B cell (primary cell): ENCODE data around the gene FJX1. TPM values are rescaled to one million over a fixed set of nuclear protein-coding genes. Genes with fewer than 3 reads are reported as not detected.

Experiments
- ATAC-seq: fragments of 200-7000 bp; cut with Tn5 transposase; one replicate; pipeline ENCODE4 v1.10.0; 2021; ENCODE audit warnings: low read depth, mild to moderate bottlenecking, moderate number of reproducible peaks, moderate library complexity
- CTCF ChIA-PET: fragments of 350-600 bp; sonication (Branson Sonifier 250); formaldehyde crosslinking; loops from one replicate; lab custom pipeline; 2021; ENCODE audit warnings: antibody characterized with exemption, inconsistent platforms; lab: Charles Lee
- POLR2A ChIA-PET: fragments of 350-600 bp; sonication (Branson Sonifier 250); formaldehyde crosslinking; loops from one replicate; lab custom pipeline; 2021; ENCODE audit warnings: antibody characterized with exemption; lab: Charles Lee
- DNase-seq: peaks from one replicate; pipeline ENCODE4 v3.0.0; 2013
- H2AFZ ChIP-seq: 2 replicates; pipeline ENCODE4 v1.6.1; 2012; ENCODE audit warnings: mild to moderate bottlenecking, low read depth, low read length; ENCODE audit not compliant: insufficient read depth, poor library complexity, severe bottlenecking
- H3K27ac ChIP-seq, 2 donors: 1 replicate in 1 of 2; 2 replicates in 1 of 2; pipeline ENCODE4 v1.5.1; 2012 to 2013; ENCODE audit warnings: low read length in 2 of 2, mild to moderate bottlenecking in 2 of 2, moderate library complexity in 1 of 2
- H3K27me3 ChIP-seq, 4 experiments: fragments of 200-600 bp in 1 of 4; sonication (generic) in 1 of 4; replicated peaks in 1 of 4; 1 replicate in 2 of 4; 2 replicates in 2 of 4; pipeline versions ENCODE4 v1.6.1 to v1.7.0; 2013 to 2016; ENCODE audit warnings: low read length in 3 of 4, mild to moderate bottlenecking in 2 of 4, mixed read lengths in 1 of 4, moderate library complexity in 1 of 4; ENCODE audit not compliant: insufficient read depth in 4 of 4, control insufficient read depth in 3 of 4; ENCODE audit errors: control extremely low read depth in 1 of 4
- H3K36me3 ChIP-seq, 2 experiments: replicated peaks in 1 of 2; 1 replicate in 1 of 2; 2 replicates in 1 of 2; pipeline versions ENCODE4 v1.6.1 to v1.7.1; 2013; ENCODE audit warnings: low read length in 1 of 2; ENCODE audit not compliant: insufficient read depth in 2 of 2, control insufficient read depth in 1 of 2; ENCODE audit errors: control extremely low read depth in 1 of 2, extremely low read depth in 1 of 2
- H3K4me1 ChIP-seq, 2 donors: fragments of 200-600 bp in 1 of 2; sonication (generic) in 1 of 2; 1 replicate in 1 of 2; 2 replicates in 1 of 2; pipeline versions ENCODE4 v1.5.1 to v1.6.1; 2013 to 2017; ENCODE audit warnings: low read length in 2 of 2; ENCODE audit not compliant: control insufficient read depth in 2 of 2, insufficient read depth in 2 of 2
- H3K4me2 ChIP-seq: replicated peaks from 2 replicates; pipeline ENCODE3; 2012; ENCODE audit warnings: mild to moderate bottlenecking, low read depth, low read length; ENCODE audit not compliant: poor library complexity, severe bottlenecking
- H3K4me3 ChIP-seq, 5 experiments: fragments of 200-600 bp in 1 of 5; sonication (generic) in 1 of 5; 1 replicate in 3 of 5; 2 replicates in 2 of 5; pipeline versions ENCODE4 v1.5.1 to v1.7.0; 2011 to 2016; ENCODE audit warnings: low read length in 4 of 5, mild to moderate bottlenecking in 4 of 5, low read depth in 2 of 5, control low read depth in 1 of 5, moderate library complexity in 1 of 5; ENCODE audit not compliant: insufficient read depth in 1 of 5; ENCODE audit errors: control extremely low read depth in 1 of 5, extremely low read depth in 1 of 5
- H3K79me2 ChIP-seq: fragments of 200-600 bp; sonication (generic); one replicate; pipeline ENCODE4 v1.6.0; 2016; ENCODE audit warnings: low read length; ENCODE audit not compliant: control insufficient read depth, insufficient read depth
- H3K9ac ChIP-seq: fragments of 200-600 bp; sonication (generic); 2 replicates; pipeline ENCODE4 v1.6.1; 2017; ENCODE audit warnings: mild to moderate bottlenecking, low read length, moderate library complexity
- H3K9me3 ChIP-seq, 3 donors: one replicate each; pipeline versions ENCODE4 v1.6.1 to v1.7.1; 2013; ENCODE audit warnings: low read length in 2 of 3; ENCODE audit not compliant: control insufficient read depth in 2 of 3, insufficient read depth in 1 of 3; ENCODE audit errors: control extremely low read depth in 1 of 3
- H4K20me1 ChIP-seq: 2 replicates; pipeline ENCODE4 v1.6.0; 2012; ENCODE audit warnings: mild to moderate bottlenecking, low read length; ENCODE audit not compliant: insufficient read depth, control insufficient read depth, poor library complexity, severe bottlenecking
- H3K27ac Mint-ChIP-seq: one replicate; pipeline ENCODE4 v1.8.0; 2021; ENCODE audit warnings: mixed read lengths
- H3K27me3 Mint-ChIP-seq: one replicate; pipeline ENCODE4 v1.8.0; 2021; ENCODE audit warnings: mixed read lengths
- H3K4me1 Mint-ChIP-seq: one replicate; pipeline ENCODE4 v1.8.0; 2021; ENCODE audit warnings: mixed read lengths
- H3K4me3 Mint-ChIP-seq: one replicate; pipeline ENCODE4 v1.8.0; 2021; ENCODE audit warnings: mixed read lengths
- H3K9me3 Mint-ChIP-seq: one replicate; pipeline ENCODE4 v1.8.0; 2022; ENCODE audit warnings: mixed read lengths; ENCODE audit not compliant: insufficient read depth
- CTCF ChIP-seq: fragments of 200-600 bp; IDR thresholded peaks from one replicate; pipeline ENCODE4 v1.8.0; 2022; ENCODE audit warnings: antibody characterized with exemption, mild to moderate bottlenecking
- EZH2 ChIP-seq: IDR thresholded peaks from 2 replicates; pipeline ENCODE4 v1.6.1; 2012; ENCODE audit warnings: borderline replicate concordance, low read depth, mild to moderate bottlenecking, moderate library complexity, low read length; ENCODE audit not compliant: insufficient read depth, poor library complexity, severe bottlenecking
- WGBS: methylation state at CpG from one replicate; pipeline ENCODE4 v1.1.5; 2013; ENCODE audit warnings: missing lambda C conversion rate; ENCODE audit not compliant: insufficient coverage; 5-methylcytosine and 5-hydroxymethylcytosine counted together
- intact Hi-C: fragments of 100-400 bp; cut with micrococcal nuclease; formaldehyde crosslinking; loops from one replicate; pipeline ENCODE4 v1.10.0; 2022
- polyA plus RNA-seq: library from polyadenylated mRNA; depleted of rRNA; stranded (reverse); fragments of >200 nt; gene quantifications from 2 replicates; pipeline ENCODE4 v1.2.3, GENCODE V29; 2012
- total RNA-seq, 2 donors: library from RNA; stranded (reverse); fragments of 120-200 nt in 1 of 2; gene quantifications; 1 replicate in 1 of 2; 2 replicates in 1 of 2; pipeline versions ENCODE4 v1.2.3 to v1.2.4, GENCODE V29; 2013 to 2022

Gene FJX1
- total and polyA plus RNA-seq, 2 donors (not counting 1 experiment from before 2014, with no cell fraction given): 0.03 TPM; not detected in 1

- no peak for ATAC-seq
- Mint-ChIP-seq H3K27ac (no peak overlapping the region), H3K4me3 (no peak overlapping the region), H3K9me3 (no peaks in the 10 kb centered on the region), H3K27me3 (peaks cover 75% of the 10 kb centered on the region), H3K4me1 (no peaks in the 10 kb centered on the region)
- Histone ChIP-seq H3K27me3 (peaks cover 0 to 28% (median 6%) of the 10 kb centered on the region in 4 experiments), H4K20me1 (no peaks in the 10 kb centered on the region), H3K9me3 (no peaks in the 10 kb centered on the region), H2AFZ (no peak overlapping the region), H3K27ac (no peak overlapping the region), H3K9ac (no peak overlapping the region), H3K4me2 (no peak overlapping the region), H3K4me1 (no peaks in the 10 kb centered on the region), H3K36me3 (no peaks in the 10 kb centered on the region), H3K4me3 (no peak overlapping the region), H3K79me2 (no peaks in the 10 kb centered on the region)
- WGBS: 81% methylated on average over 2 of the region's 2 CpGs
- no peak for DNase-seq
- CTCF ChIA-PET: interaction anchor here (0.9 to 1.3 kb wide), 2 partner anchors 11 to 640 kb away, joined by 3 read pairs; no protein-coding TSS in a partner anchor
- TF ChIP-seq EZH2 (no peak), CTCF (no peak)
- intact Hi-C loops: no loop called here
- POLR2A ChIA-PET: no interaction called here
These were observed 8.2 kb downstream of the FJX1 start for GRCh38 chr11:35626501-35626900.

GRCh38 chr11:35629511-35629910 lies 11.3 kb downstream of the FJX1 start:
- POLR2A ChIA-PET: no interaction called here
- no peaks in the 10 kb centered on the region for H3K79me2 ChIP-seq
- peaks cover 63% of the 10 kb centered on the region for H3K27me3 Mint-ChIP-seq
- H3K27ac ChIP-seq: no peak overlapping the region
- no peak overlapping the region for H3K4me2 ChIP-seq
- H3K9ac ChIP-seq: no peak overlapping the region
- H3K27ac Mint-ChIP-seq: no peak overlapping the region
- no peaks in the 10 kb centered on the region for H3K4me1 ChIP-seq
- CTCF ChIA-PET: no interaction called here
- ATAC-seq: no peak
- no peak overlapping the region for H2AFZ ChIP-seq
- H3K4me3 ChIP-seq: no peak overlapping the region
- WGBS: 96% methylated on average over 4 of the region's 4 CpGs
- no peak for DNase-seq
- no peaks in the 10 kb centered on the region for H3K36me3 ChIP-seq
- no peaks in the 10 kb centered on the region for H3K9me3 Mint-ChIP-seq
- no peaks in the 10 kb centered on the region for H3K4me1 Mint-ChIP-seq
- no peak overlapping the region for H3K4me3 Mint-ChIP-seq
- no peaks in the 10 kb centered on the region for H4K20me1 ChIP-seq
- TF ChIP-seq CTCF: no peak
- intact Hi-C loops: no loop called here
- H3K27me3 ChIP-seq: peaks cover 0 to 18% (median 7%) of the 10 kb centered on the region in 4 experiments
- no peaks in the 10 kb centered on the region for H3K9me3 ChIP-seq
